ENCODE data around the gene TSPAN16.

Gene TSPAN16

DNA sequence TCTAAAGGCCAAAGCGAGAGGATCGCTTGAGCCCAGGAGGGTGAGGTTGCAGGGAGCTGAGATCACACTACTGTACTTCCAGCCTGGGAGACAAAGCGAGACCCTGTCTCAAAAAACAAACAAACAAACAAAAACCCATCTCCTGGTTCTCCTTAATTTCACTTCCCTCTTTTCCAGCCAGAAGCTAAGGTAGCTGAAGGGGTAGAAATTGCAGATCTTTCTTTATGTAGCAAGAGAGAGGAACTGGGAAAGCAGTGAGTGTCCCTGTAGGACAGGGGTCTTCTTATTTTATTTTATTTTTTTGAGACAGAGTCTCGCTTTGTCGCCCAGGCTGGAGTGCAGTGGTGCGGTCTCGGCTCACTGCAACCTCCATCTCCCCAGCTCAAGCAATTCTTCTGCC is 4.5 kb upstream of the TSPAN16 start:
- TF ChIP-seq CTCF (IDR thresholded peaks at IDR 0.05): no peak
- DNase-seq (ENCODE audit: low spot score): no peak
- Histone ChIP-seq H3K27ac (no peak overlapping the region), H3K4me3 (no peak overlapping the region)

GRCh38 chr19:11291991-11292390 is 4.0 kb upstream of the TSPAN16 start:
- Histone ChIP-seq H3K27ac (no peak overlapping the region), H3K4me3 (no peak overlapping the region)
- no peak for TF ChIP-seq CTCF (IDR thresholded peaks at IDR 0.05)
- no peak for DNase-seq (ENCODE audit: low spot score)

- TF ChIP-seq CTCF (IDR thresholded peaks at IDR 0.05): peak; percentile 93
- Histone ChIP-seq H3K27ac (peak overlapping the region; percentile 50 to 68), H3K4me3 (peak overlapping the region; percentile 53)
- peak; percentile 98 for DNase-seq (ENCODE audit: low spot score)
Observed at GRCh38 chr19:11293433-11294389, 2.2 kb upstream of the TSPAN16 start.

- DNase-seq (ENCODE audit: low spot score): no peak
- H3K27ac ChIP-seq: no peak overlapping the region
- no peak overlapping the region for H3K4me3 ChIP-seq
Observed at GRCh38 chr19:11295180-11295579, 780 bp upstream of the TSPAN16 start.

DNA sequence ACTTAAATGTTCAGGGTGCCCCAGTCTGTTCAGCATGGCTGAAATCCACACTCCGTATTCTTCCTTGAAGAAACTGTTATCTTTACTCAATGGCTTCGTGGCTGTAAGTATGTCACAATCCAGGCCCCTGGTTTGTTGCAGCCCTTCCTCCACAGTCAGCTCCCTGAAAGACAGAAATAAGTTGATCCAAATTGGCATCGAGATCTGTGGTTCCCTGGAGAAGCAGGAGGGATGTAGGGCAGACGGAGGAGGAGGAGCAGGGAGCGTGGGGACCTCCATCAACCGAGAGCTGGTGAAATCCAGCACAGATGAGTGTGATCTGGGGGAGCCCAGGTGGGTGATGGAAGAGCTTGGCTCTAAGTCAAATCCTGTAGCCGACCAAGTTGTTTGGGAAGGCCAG is 304 bp downstream of the TSPAN16 start:
- no peak for DNase-seq (ENCODE audit: low spot score)
- TF ChIP-seq CTCF (IDR thresholded peaks at IDR 0.05): no peak
- H3K27ac ChIP-seq: peak overlapping the region; percentile 19 to 48
- H3K4me3 ChIP-seq: no peak overlapping the region

More at GRCh38 chr19:11295180-11295579, 780 bp upstream of the TSPAN16 start:
- no peak for TF ChIP-seq CTCF (IDR thresholded peaks at IDR 0.05)

GRCh38 chr19:11299946-11300810 is 4.2 kb downstream of the TSPAN16 start:
- no peak overlapping the region for H3K27ac ChIP-seq
- TF ChIP-seq CTCF (IDR thresholded peaks at IDR 0.05): no peak
- no peak overlapping the region for H3K4me3 ChIP-seq
- no peak for DNase-seq (ENCODE audit: low spot score)

Data from coronary artery (tissue), 2 donors.